HCT116 (cell line): ENCODE data around the gene F2RL3. TPM values are rescaled to one million over a fixed set of nuclear protein-coding genes. Genes with fewer than 3 reads are reported as not detected.

Experiments used
- ATAC-seq: fragments of 200-7000 bp; cut with Tn5 transposase; 2 replicates; pipeline ENCODE4 v1.9.1; 2020; ENCODE audit warnings: mild to moderate bottlenecking, moderate library complexity
- BruUV-seq: library from RNA; stranded (reverse); fragments of 400-500 nt; replicated peaks from 2 replicates; lab custom pipeline; 2021; lab: Mats Ljungman, UMichigan
- CTCF ChIA-PET: fragments of 300-600 bp; sonication (Branson Sonifier 250); formaldehyde crosslinking; loops from one replicate; lab custom pipeline; 2021; ENCODE audit warnings: antibody characterized with exemption; lab: Charles Lee
- POLR2A ChIA-PET: fragments of 300-600, 350-600 bp; sonication (Branson Sonifier 250); formaldehyde crosslinking; loops from one replicate; lab custom pipeline; 2021; ENCODE audit warnings: antibody characterized with exemption; lab: Charles Lee
- RAD21 ChIA-PET, 2 experiments: fragments of 300-600 bp; sonication (Branson Sonifier 250); formaldehyde crosslinking; loops; one replicate each; lab custom pipeline; 2023; ENCODE audit warnings: low total read pairs in 2 of 2; ENCODE audit not compliant: uncharacterized antibody in 2 of 2, unreplicated experiment in 2 of 2, low non-redundant PET in 1 of 2; lab: Charles Lee
- DNase-seq: peaks from one replicate; pipeline ENCODE4 v3.0.0-alpha.2; 2010; ENCODE audit warnings: low read depth, low spot score
- H2AFZ ChIP-seq: fragments of 200-600 bp; shearing (Covaris generic), sonication (generic); 2 replicates; pipeline ENCODE4 v1.6.1; 2017; ENCODE audit warnings: low read depth, mixed run types, mixed read lengths, antibody characterized with exemption, low read length; ENCODE audit not compliant: poor library complexity, severe bottlenecking
- H3K27ac ChIP-seq: 2 replicates; pipeline ENCODE4 v1.5.1; 2012; ENCODE audit warnings: low read depth, low read length
- H3K27me3 ChIP-seq: fragments of 200-600 bp; sonication (generic); 2 replicates; pipeline ENCODE4 v1.6.1; 2016; ENCODE audit warnings: mixed run types, low read length, mixed read lengths; ENCODE audit not compliant: insufficient read depth
- H3K36me3 ChIP-seq, 2 experiments: fragments of 200-500 bp in 1 of 2; fragments of 200-600 bp in 1 of 2; sonication (Bioruptor generic) in 1 of 2; sonication (generic) in 1 of 2; 2 replicates each; pipeline versions ENCODE4 v1.5.1 to v1.6.1; 2014 to 2016; ENCODE audit warnings: low read length in 2 of 2, inconsistent platforms in 1 of 2, mixed read lengths in 1 of 2, mixed run types in 1 of 2; ENCODE audit not compliant: insufficient read depth in 2 of 2, control insufficient read depth in 1 of 2
- H3K4me1 ChIP-seq, 2 experiments: fragments of 200-600 bp in 1 of 2; sonication (generic) in 1 of 2; 2 replicates each; pipeline versions ENCODE4 v1.5.1 to v1.6.1; 2012 to 2017; ENCODE audit warnings: low read length in 2 of 2, inconsistent platforms in 1 of 2, mild to moderate bottlenecking in 1 of 2, mixed read lengths in 1 of 2, mixed run types in 1 of 2, moderate library complexity in 1 of 2; ENCODE audit not compliant: insufficient read depth in 2 of 2, control insufficient read depth in 1 of 2
- H3K4me2 ChIP-seq: fragments of 200-600 bp; sonication (generic); 2 replicates; pipeline ENCODE4 v1.6.1; 2017; ENCODE audit warnings: mixed run types, low read length, mixed read lengths
- H3K4me3 ChIP-seq, 2 experiments: fragments of 200-600 bp in 1 of 2; sonication (generic) in 1 of 2; replicated peaks in 1 of 2; 2 replicates each; pipeline ENCODE4 v1.5.1; 2011 to 2016; ENCODE audit warnings: low read length in 2 of 2, control low read depth in 1 of 2, low read depth in 1 of 2, mild to moderate bottlenecking in 1 of 2, mixed read lengths in 1 of 2, mixed run types in 1 of 2
- H3K79me2 ChIP-seq: fragments of 200-600 bp; sonication (generic); 2 replicates; pipeline ENCODE4 v1.6.1; 2017; ENCODE audit warnings: mild to moderate bottlenecking, mixed run types, low read length, moderate library complexity, mixed read lengths; ENCODE audit not compliant: insufficient read depth
- H3K9ac ChIP-seq: fragments of 200-600 bp; sonication (generic); 2 replicates; pipeline ENCODE4 v1.6.1; 2016; ENCODE audit warnings: low read length, mixed read lengths
- H3K9me2 ChIP-seq: fragments of 200-600 bp; sonication (generic), shearing (Covaris generic); 2 replicates; pipeline ENCODE4 v1.6.1; 2017; ENCODE audit warnings: mixed run types, mild to moderate bottlenecking, moderate library complexity; ENCODE audit not compliant: insufficient read depth
- H3K9me3 ChIP-seq, 2 experiments: fragments of 200-500 bp in 1 of 2; fragments of 200-600 bp in 1 of 2; sonication (Bioruptor generic) in 1 of 2; sonication (generic) in 1 of 2; 2 replicates each; pipeline ENCODE4 v1.6.1; 2014 to 2017; ENCODE audit warnings: low read length in 2 of 2, mixed read lengths in 2 of 2, inconsistent platforms in 1 of 2, low read depth in 1 of 2, mild to moderate bottlenecking in 1 of 2, mixed run types in 1 of 2, moderate library complexity in 1 of 2; ENCODE audit not compliant: control insufficient read depth in 1 of 2, insufficient read depth in 1 of 2
- H4K20me1 ChIP-seq: fragments of 200-600 bp; sonication (generic), shearing (Covaris generic); 2 replicates; pipeline ENCODE4 v1.6.1; 2017; ENCODE audit warnings: mixed run types, mild to moderate bottlenecking, moderate library complexity; ENCODE audit not compliant: insufficient read depth
- ATF3 ChIP-seq: IDR thresholded peaks from 2 replicates; pipeline ENCODE4 v1.6.1; 2012
- CEBPB ChIP-seq: IDR thresholded peaks from 2 replicates; pipeline ENCODE4 v1.6.1; 2012; ENCODE audit warnings: low read depth
- EGR1 ChIP-seq: IDR thresholded peaks from 2 replicates; pipeline ENCODE4 v1.6.1; 2012; ENCODE audit warnings: low read depth
- ELF1 ChIP-seq: IDR thresholded peaks from 2 replicates; pipeline ENCODE4 v1.6.1; 2012; ENCODE audit warnings: low read depth, borderline replicate concordance
- EZH2 ChIP-seq: fragments of 200-600 bp; sonication (generic); IDR thresholded peaks from 2 replicates; pipeline ENCODE4 v1.6.1; 2017; ENCODE audit warnings: antibody characterized with exemption, mixed run types
- FOSL1 ChIP-seq: IDR thresholded peaks from 2 replicates; pipeline ENCODE4 v1.6.1; 2012; ENCODE audit warnings: low read depth
- JUND ChIP-seq: IDR thresholded peaks from 2 replicates; pipeline ENCODE4 v1.6.1; 2012
- MAX ChIP-seq: IDR thresholded peaks from 2 replicates; pipeline ENCODE4 v1.6.1; 2012
- POLR2A ChIP-seq: IDR thresholded peaks from 2 replicates; pipeline ENCODE4 v1.7.0; 2011; ENCODE audit warnings: borderline replicate concordance; ENCODE audit not compliant: insufficient read depth, insufficient read length; ENCODE audit errors: extremely low read depth
- POLR2AphosphoS5 ChIP-seq: IDR thresholded peaks from 2 replicates; pipeline ENCODE4 v1.6.1; 2011; ENCODE audit warnings: mild to moderate bottlenecking, low read depth, low read length, moderate library complexity
- RAD21 ChIP-seq: IDR thresholded peaks from 2 replicates; pipeline ENCODE4 v1.6.1; 2012; ENCODE audit warnings: low read depth, mild to moderate bottlenecking
- SIN3A ChIP-seq: IDR thresholded peaks from 2 replicates; pipeline ENCODE4 v1.6.1; 2012; ENCODE audit warnings: low read depth
- SRF ChIP-seq: IDR thresholded peaks from 2 replicates; pipeline ENCODE4 v1.6.1; 2012; ENCODE audit warnings: low read depth
- TCF7L2 ChIP-seq: IDR thresholded peaks from 2 replicates; pipeline ENCODE4 v1.7.0; 2011; ENCODE audit warnings: borderline replicate concordance, inconsistent platforms; ENCODE audit not compliant: insufficient read depth, insufficient read length; ENCODE audit errors: extremely low read depth
- YY1 ChIP-seq: IDR thresholded peaks from 2 replicates; pipeline ENCODE4 v1.6.1; 2011; ENCODE audit warnings: low read length, low read depth, moderate library complexity, mild to moderate bottlenecking; ENCODE audit not compliant: insufficient replicate concordance; ENCODE audit errors: extremely low read depth
- ZBTB33 ChIP-seq: IDR thresholded peaks from 2 replicates; pipeline ENCODE4 v1.6.1; 2011; ENCODE audit warnings: mild to moderate bottlenecking, low read length, moderate library complexity; ENCODE audit not compliant: insufficient replicate concordance; ENCODE audit errors: extremely low read depth
- ZNF274 ChIP-seq: fragments of 200-500 bp; sonication (Bioruptor generic); IDR thresholded peaks from 2 replicates; pipeline ENCODE4 v1.6.1; 2014; ENCODE audit warnings: mild to moderate bottlenecking, low read depth, low read length, inconsistent platforms
- intact Hi-C: fragments of 100-400 bp; cut with micrococcal nuclease; formaldehyde crosslinking; loops from 2 replicates; pipeline ENCODE4 v1.10.0; 2022
- total RNA-seq: library from RNA; stranded (reverse); gene quantifications from one replicate; pipeline ENCODE4 v1.2.1, GENCODE V29; 2021; ENCODE audit not compliant: unreplicated experiment

Gene F2RL3
- total RNA-seq, 1 experiment from 2014 or later: 0.10 TPM

- Histone ChIP-seq H3K36me3 (no peaks in the 10 kb centered on the region), H3K4me3 (no peak overlapping the region), H3K9ac (no peak overlapping the region), H3K4me1 (no peaks in the 10 kb centered on the region), H3K79me2 (no peaks in the 10 kb centered on the region), H3K9me3 (peaks cover 13 to 16% of the 10 kb centered on the region in 2 experiments; a peak in 2 of 4 replicates), H3K4me2 (no peak overlapping the region), H3K27me3 (no peaks in the 10 kb centered on the region), H4K20me1 (no peaks in the 10 kb centered on the region), H2AFZ (no peak overlapping the region), H3K9me2 (no peaks in the 10 kb centered on the region), H3K27ac (no peak overlapping the region)
- no peak for TF ChIP-seq CEBPB
- no peak for TF ChIP-seq SIN3A
- TF ChIP-seq ZNF274: no peak
- TF ChIP-seq POLR2AphosphoS5: no peak
- no peak for TF ChIP-seq SRF
- TF ChIP-seq JUND: no peak
- no peak for TF ChIP-seq ZBTB33
- TF ChIP-seq ATF3: no peak
- no peak for TF ChIP-seq POLR2A
- no peak for TF ChIP-seq TCF7L2
- TF ChIP-seq FOSL1: no peak
- no peak for TF ChIP-seq MAX
- no peak for TF ChIP-seq YY1
- no peak for TF ChIP-seq EGR1
- no peak for TF ChIP-seq RAD21
- TF ChIP-seq EZH2: no peak
- no peak for TF ChIP-seq ELF1
- POLR2A ChIA-PET: no interaction called here
- RAD21 ChIA-PET: no interaction called here
- intact Hi-C loops: no loop called here
- BruUV-seq: no TSS peak
- DNase-seq (no peak), ATAC-seq (no peak)
- CTCF ChIA-PET: no interaction called here
These were observed 25.6 kb downstream of the F2RL3 start for GRCh38 chr19:16914421-16914820.
